Kidney (tissue), 14 donors: ENCODE data around the gene PHOX2A. TPM values are rescaled to one million over a fixed set of nuclear protein-coding genes. Genes with fewer than 3 reads are reported as not detected.

Experiments used
- DNase-seq, 5 donors: peaks; one replicate each; pipeline ENCODE4 v3.0.0-alpha.2; 2013 to 2020
- FAIRE-seq: peaks from 2 replicates; lab custom pipeline; 2012; peaks lifted over from hg19 to GRCh38; lab: Jason Lieb, UNC
- H3K27ac ChIP-seq, 2 donors: one replicate each; pipeline ENCODE4 v1.7.0; 2013; ENCODE audit warnings: low read depth in 2 of 2, low read length in 2 of 2, inconsistent platforms in 1 of 2
- H3K27me3 ChIP-seq: one replicate; pipeline ENCODE4 v1.7.1; 2013; ENCODE audit warnings: low read length, inconsistent platforms; ENCODE audit not compliant: control insufficient read depth, insufficient read depth
- H3K36me3 ChIP-seq, 3 donors: one replicate each; pipeline versions ENCODE4 v1.7.0 to v1.7.1; 2013; ENCODE audit warnings: low read length in 3 of 3, control low read depth in 1 of 3, inconsistent platforms in 1 of 3; ENCODE audit not compliant: insufficient read depth in 3 of 3, control insufficient read depth in 2 of 3
- H3K4me1 ChIP-seq, 3 donors: one replicate each; pipeline versions ENCODE4 v1.7.0 to v1.7.1; 2013; ENCODE audit warnings: low read length in 3 of 3, inconsistent platforms in 1 of 3, low read depth in 1 of 3; ENCODE audit not compliant: control insufficient read depth in 2 of 3, insufficient read depth in 2 of 3
- H3K4me3 ChIP-seq, 3 donors: one replicate each; pipeline versions ENCODE4 v1.7.0 to v1.8.1; 2013; ENCODE audit warnings: low read length in 3 of 3, control low read depth in 1 of 3, inconsistent platforms in 1 of 3
- H3K9ac ChIP-seq, 3 donors: one replicate each; pipeline versions ENCODE4 v1.7.0 to v1.7.1; 2013; ENCODE audit warnings: low read length in 3 of 3, control low read depth in 1 of 3, inconsistent platforms in 1 of 3
- H3K9me3 ChIP-seq, 3 donors: one replicate each; pipeline versions ENCODE4 v1.7.0 to v1.7.1; 2013; ENCODE audit warnings: low read length in 3 of 3, control low read depth in 1 of 3, inconsistent platforms in 1 of 3; ENCODE audit not compliant: control insufficient read depth in 2 of 3, insufficient read depth in 1 of 3
- CTCF ChIP-seq: IDR thresholded peaks from 3 replicates; pipeline ENCODE4 v1.5.1; 2012; ENCODE audit warnings: mild to moderate bottlenecking, moderate library complexity, borderline replicate concordance; ENCODE audit not compliant: insufficient read depth; ENCODE audit errors: extremely low read depth
- intact Hi-C: fragments of 100-400 bp; cut with DNase I; formaldehyde crosslinking; loops from one replicate; pipeline ENCODE4 v1.11.1; 2022
- polyA plus RNA-seq: library from polyadenylated mRNA; stranded (reverse); fragments of 350-450 nt; fragmentation: Illumina TruSeq; extraction: RNeasy Lipid Tissue Mini Kit (QIAGEN cat#74804); gene quantifications from one replicate; pipeline ENCODE4 v1.2.3, GENCODE V29; 2014; ENCODE audit warnings: low read depth, low replicate concordance; ENCODE audit not compliant: insufficient read depth
- total RNA-seq: library from RNA; stranded (reverse); fragmentation: NEBNext Ultra II Directional; extraction: Animal tissue kit (Norgen Biotek cat#: 25700); gene quantifications from one replicate; pipeline ENCODE4 v1.2.1, GENCODE V29; 2021
- donor health status: control.
- donor health status: control.
- donor health status: control.
- donor health status: control.
- donor health status: control.
- donor health status: DM: yes; HTN: yes; CAD: no.
- donor health status: Normal renal cell carcinoma (clear cell type).

Gene PHOX2A
- total and polyA plus RNA-seq, 2 donors from 2014 or later, result not detected

GRCh38 chr11:72236083-72236697 is 7.8 kb downstream of the PHOX2A start:
- no peak overlapping the region for H3K4me3 ChIP-seq
- H3K36me3 ChIP-seq, result peaks cover 9 to 54% (median 34%) of the 10 kb centered on the region in 3 donors
- intact Hi-C loops, result no loop called here
- FAIRE-seq, result no peak
- DNase-seq, result no peak
- no peaks in the 10 kb centered on the region for H3K9me3 ChIP-seq
- H3K27me3 ChIP-seq, result peaks cover 9% of the 10 kb centered on the region
- no peak overlapping the region for H3K27ac ChIP-seq
- no peak for TF ChIP-seq CTCF
- H3K4me1 ChIP-seq, result peaks cover 0 to 15% (median 4%) of the 10 kb centered on the region in 3 donors
- H3K9ac ChIP-seq, result no peak overlapping the region

GRCh38 chr11:72235351-72236057 is 8.5 kb downstream of the PHOX2A start:
- Histone ChIP-seq H3K27ac (no peak overlapping the region), H3K4me3 (no peak overlapping the region), H3K36me3 (peaks cover 9 to 61% (median 38%) of the 10 kb centered on the region in 3 donors), H3K27me3 (peaks cover 6% of the 10 kb centered on the region), H3K4me1 (peaks cover 0 to 11% (median 4%) of the 10 kb centered on the region in 3 donors), H3K9ac (no peak overlapping the region), H3K9me3 (no peaks in the 10 kb centered on the region)
- intact Hi-C loops, result no loop called here
- FAIRE-seq (no peak), DNase-seq (peak in 2 of 5 donors; percentile 9 to 74)
- no peak for TF ChIP-seq CTCF

GRCh38 chr11:72234920-72235319 is 9.1 kb downstream of the PHOX2A start:
- H3K4me3 ChIP-seq, result no peak overlapping the region
- peaks cover 2% of the 10 kb centered on the region for H3K27me3 ChIP-seq
- no peak for FAIRE-seq
- H3K4me1 ChIP-seq, result peaks cover 0 to 11% (median 4%) of the 10 kb centered on the region in 3 donors
- H3K9me3 ChIP-seq, result no peaks in the 10 kb centered on the region
- H3K27ac ChIP-seq, result no peak overlapping the region
- no peak overlapping the region for H3K9ac ChIP-seq
- intact Hi-C loops, result no loop called here
- DNase-seq, result no peak
- no peak for TF ChIP-seq CTCF
- H3K36me3 ChIP-seq, result peaks cover 9 to 66% (median 40%) of the 10 kb centered on the region in 3 donors
